ENCODE results near the gene TAF6L. TPM values are rescaled to one million over a fixed set of nuclear protein-coding genes. Genes with fewer than 3 reads are reported as not detected.

TAF6L gene
- total and polyA plus RNA-seq, 9 of the 15 experiments (the other 6 are each of a cell fraction or from before 2014, with no cell fraction given), result 0.04 to 45.5 (median 20.8) TPM

DNA sequence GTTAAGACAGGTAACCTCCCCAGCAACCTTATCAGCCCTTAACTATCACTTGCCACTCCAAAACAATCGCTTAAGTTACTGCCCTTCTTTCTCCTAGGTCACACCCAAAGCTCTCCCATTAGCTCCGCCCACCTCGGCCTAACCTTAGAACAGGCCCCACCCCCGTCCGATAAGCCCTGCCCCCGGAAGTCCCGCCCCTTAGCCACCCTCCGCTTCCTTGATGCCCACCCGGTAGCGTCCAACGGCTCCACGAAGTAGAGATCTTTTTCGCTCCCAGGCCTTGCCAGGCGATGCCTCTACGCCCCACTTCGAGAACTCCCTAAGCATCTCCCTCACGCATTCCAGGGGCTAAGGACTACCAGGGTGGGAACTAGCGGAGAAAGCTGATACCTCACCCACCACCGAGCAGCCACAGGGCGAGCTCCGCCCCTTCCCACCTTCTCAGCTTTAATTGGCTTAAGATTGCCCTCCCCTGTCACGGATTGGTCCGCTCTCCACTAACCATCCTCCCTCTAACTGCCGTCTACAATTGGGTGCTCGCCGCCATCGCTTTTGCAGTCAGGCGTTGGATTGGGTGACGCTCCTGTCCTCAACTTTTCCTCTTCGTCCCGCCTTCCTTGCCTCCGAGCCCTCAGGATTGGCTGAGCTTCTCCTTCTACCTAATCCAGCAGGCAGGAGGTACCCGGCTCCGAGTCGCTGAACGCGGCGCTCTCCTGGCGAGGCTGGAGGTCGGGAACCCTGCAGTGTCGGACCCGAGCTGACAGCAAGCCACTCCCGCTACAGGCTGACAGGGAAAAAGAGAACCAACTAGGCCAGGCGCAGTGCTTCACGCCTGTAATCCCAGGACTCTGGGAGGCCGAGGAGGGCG, 17.2 kb upstream of the TAF6L start, which contains the start of gene ZBTB3 (continued):
- TF ChIP-seq, protein P1, sequence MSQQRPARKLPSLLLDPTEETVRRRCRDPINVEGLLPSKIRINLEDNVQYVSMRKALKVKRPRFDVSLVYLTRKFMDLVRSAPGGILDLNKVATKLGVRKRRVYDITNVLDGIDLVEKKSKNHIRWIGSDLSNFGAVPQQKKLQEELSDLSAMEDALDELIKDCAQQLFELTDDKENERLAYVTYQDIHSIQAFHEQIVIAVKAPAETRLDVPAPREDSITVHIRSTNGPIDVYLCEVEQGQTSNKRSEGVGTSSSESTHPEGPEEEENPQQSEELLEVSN (IDR thresholded peaks at IDR 0.05; ENCODE audit: borderline replicate concordance in 1 of 2, extremely low read depth in 1 of 2, insufficient read depth in 1 of 2, insufficient read length in 1 of 2, low read depth in 1 of 2, low read length in 1 of 2, poor library complexity in 1 of 2, severe bottlenecking in 1 of 2), result peak; percentile 44 to 77
- TF ChIP-seq ZFPM2 (CRISPR knock-in tag; IDR thresholded peaks at IDR 0.05), result no peak
- TF ChIP-seq POLR2AphosphoS2 (IDR thresholded peaks at IDR 0.05; ENCODE audit: low read length), result peak; percentile 61; the same call in 1 of the 2 replicates
- TF ChIP-seq, protein P2, sequence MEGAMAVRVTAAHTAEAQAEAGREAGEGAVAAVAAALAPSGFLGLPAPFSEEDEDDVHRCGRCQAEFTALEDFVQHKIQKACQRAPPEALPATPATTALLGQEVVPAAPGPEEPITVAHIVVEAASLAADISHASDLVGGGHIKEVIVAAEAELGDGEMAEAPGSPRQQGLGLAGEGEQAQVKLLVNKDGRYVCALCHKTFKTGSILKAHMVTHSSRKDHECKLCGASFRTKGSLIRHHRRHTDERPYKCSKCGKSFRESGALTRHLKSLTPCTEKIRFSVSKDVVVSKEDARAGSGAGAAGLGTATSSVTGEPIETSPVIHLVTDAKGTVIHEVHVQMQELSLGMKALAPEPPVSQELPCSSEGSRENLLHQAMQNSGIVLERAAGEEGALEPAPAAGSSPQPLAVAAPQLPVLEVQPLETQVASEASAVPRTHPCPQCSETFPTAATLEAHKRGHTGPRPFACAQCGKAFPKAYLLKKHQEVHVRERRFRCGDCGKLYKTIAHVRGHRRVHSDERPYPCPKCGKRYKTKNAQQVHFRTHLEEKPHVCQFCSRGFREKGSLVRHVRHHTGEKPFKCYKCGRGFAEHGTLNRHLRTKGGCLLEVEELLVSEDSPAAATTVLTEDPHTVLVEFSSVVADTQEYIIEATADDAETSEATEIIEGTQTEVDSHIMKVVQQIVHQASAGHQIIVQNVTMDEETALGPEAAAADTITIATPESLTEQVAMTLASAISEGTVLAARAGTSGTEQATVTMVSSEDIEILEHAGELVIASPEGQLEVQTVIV (CRISPR knock-in tag; IDR thresholded peaks at IDR 0.05; ENCODE audit: borderline replicate concordance), result no peak
- peak; percentile 29 for TF ChIP-seq DPF2 (IDR thresholded peaks at IDR 0.05)
- no peak for TF ChIP-seq KLF1 (tag; IDR thresholded peaks at IDR 0.05)
- TF ChIP-seq CBX3 (IDR thresholded peaks at IDR 0.05; ENCODE audit: borderline replicate concordance in 1 of 2, low read length in 2 of 2), result peak in 1 of 2 experiments; percentile 62; a peak in 1 of 3 replicates
- 0 out of 2 replicates have a peak, but pooled peaks have one; percentile 14 for TF ChIP-seq ZNF134 (CRISPR knock-in tag; conservative IDR thresholded peaks at IDR 0.05)
- TF ChIP-seq LCOR (CRISPR knock-in tag; IDR thresholded peaks at IDR 0.05), result peak; percentile 76; the same call in 1 of the 2 replicates
- peak; percentile 87 for TF ChIP-seq ATF7 (IDR thresholded peaks at IDR 0.05)
- peak; percentile 19 for TF ChIP-seq MEIS2 (IDR thresholded peaks at IDR 0.05; ENCODE audit: partially characterized antibody)
- TF ChIP-seq SMARCE1 (IDR thresholded peaks at IDR 0.05), result peak; percentile 50; the same call in 1 of the 2 replicates
- 0 out of 2 replicates have a peak, but pooled peaks have one; percentile 7 for TF ChIP-seq ZNF316 (IDR thresholded peaks at IDR 0.05)
- no peak for TF ChIP-seq BACH1 (tag; IDR thresholded peaks at IDR 0.05)
- TF ChIP-seq NFIC (IDR thresholded peaks at IDR 0.05), result peak; percentile 30; the same call in 1 of the 2 replicates
- peak; percentile 99 for TF ChIP-seq MBD2 (IDR thresholded peaks at IDR 0.05; ENCODE audit: borderline replicate concordance, low read depth)
- TF ChIP-seq BHLHE40 (IDR thresholded peaks at IDR 0.05; ENCODE audit: low read length), result peak; percentile 18; the same call in 1 of the 2 replicates
- peak; percentile 13; the same call in 1 of the 2 replicates for TF ChIP-seq MYC (IDR thresholded peaks at IDR 0.05; ENCODE audit: low read depth, low read length)
- no peak; the same call in 1 of the 2 replicates for TF ChIP-seq MYC (CRISPR knock-in tag; IDR thresholded peaks at IDR 0.05; ENCODE audit: borderline replicate concordance, low read depth)
- TF ChIP-seq POLR2AphosphoS5 (IDR thresholded peaks at IDR 0.05; ENCODE audit: control insufficient read depth, insufficient read depth, low read depth, low read length), result peak; percentile 68; the same call in 1 of the 2 replicates
- TF ChIP-seq SIN3B (IDR thresholded peaks at IDR 0.05; ENCODE audit: low read depth), result peak; percentile 77; the same call in 1 of the 2 replicates
- TF ChIP-seq NFE2L1 (tag; IDR thresholded peaks at IDR 0.05; ENCODE audit: borderline replicate concordance, low read depth), result no peak
